GM19452 (cell line): ENCODE data around the gene ZNF423.

ENCODE experiments used
- ATAC-seq: cut with Tn5 transposase; IDR thresholded peaks from one replicate; pipeline ENCODE4 v1.9.1; 2021; ENCODE audit not compliant: unreplicated experiment

ZNF423 gene

GRCh38 chr16:49543631-49543946 is 312.3 kb downstream of the ZNF423 start:
- no peak for ATAC-seq

GRCh38 chr16:49542946-49543630 is 312.8 kb downstream of the ZNF423 start:
- no peak for ATAC-seq

DNA sequence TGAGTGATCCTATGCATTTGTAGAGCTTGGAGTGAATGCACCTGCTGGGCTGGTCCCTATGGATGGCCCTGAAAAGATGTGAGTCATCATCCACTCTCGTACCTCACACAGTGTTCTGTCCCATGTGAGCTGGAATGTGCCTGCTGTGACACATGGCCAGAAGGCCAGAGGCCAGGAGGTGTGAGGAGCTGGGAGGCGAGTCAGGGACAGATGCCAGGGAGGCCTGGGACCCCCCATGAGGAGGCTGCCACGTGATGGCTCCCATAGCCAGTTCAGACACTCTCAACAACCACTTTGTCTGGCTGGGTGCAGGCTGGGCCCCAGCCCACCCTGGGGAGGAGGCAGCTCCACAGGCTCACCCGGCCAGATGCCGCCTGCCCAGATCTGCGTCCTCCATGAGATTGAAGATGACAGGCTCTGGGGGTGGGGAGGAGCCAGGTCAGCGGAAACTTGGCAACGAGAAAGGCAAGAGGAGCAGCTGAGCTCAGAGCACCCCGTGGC is 313.5 kb downstream of the ZNF423 start:
- no peak for ATAC-seq

DNA sequence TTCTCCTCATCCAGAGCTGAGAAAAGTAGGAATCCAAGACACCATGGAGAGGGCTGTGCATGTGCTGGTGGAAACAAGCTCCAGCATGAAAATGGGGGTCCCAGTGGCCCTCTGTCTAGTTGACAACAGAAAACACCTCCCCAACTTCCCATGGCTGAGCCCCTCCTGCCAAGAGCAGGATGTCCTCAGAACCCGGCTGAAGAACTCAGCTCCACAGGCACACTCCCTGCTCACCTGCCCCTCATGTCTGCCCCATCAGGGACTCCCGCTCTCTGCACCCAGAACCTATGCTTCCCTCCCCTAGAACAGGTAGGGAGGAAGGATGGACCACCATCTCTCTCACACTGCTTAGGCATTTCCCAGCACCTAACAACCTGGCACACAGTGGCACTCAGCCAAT is 315.1 kb downstream of the ZNF423 start:
- ATAC-seq: no peak

GRCh38 chr16:49539758-49540157 is 316.2 kb downstream of the ZNF423 start:
- ATAC-seq: no peak

DNA sequence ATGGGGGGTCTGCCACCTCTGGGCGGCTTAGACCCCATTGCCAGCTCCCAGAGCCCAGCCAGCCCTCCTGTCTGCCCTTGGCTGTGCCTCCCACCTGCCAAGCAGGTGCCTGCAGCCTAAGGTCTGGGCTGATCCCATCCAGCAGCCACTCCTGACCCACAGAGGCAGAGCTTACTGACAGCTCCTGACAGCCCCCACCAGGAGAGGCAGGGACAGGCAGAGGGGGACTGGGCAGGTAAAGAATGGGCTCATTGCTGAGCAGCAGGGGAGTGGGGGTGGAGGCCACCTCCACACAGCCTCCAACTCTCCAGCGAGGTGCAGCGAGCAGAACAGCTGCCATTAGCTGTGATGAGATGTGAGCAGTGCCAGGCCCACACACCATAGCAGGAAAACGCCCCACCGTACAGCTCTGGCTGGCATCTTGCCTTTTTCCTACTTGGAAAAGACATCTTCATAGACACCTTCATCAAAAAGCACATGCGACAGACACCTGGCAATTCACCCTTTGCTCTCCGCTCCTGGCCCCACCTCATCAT is 317.9 kb downstream of the ZNF423 start:
- ATAC-seq: no peak

GRCh38 chr16:49534901-49535610 is 320.9 kb downstream of the ZNF423 start:
- ATAC-seq: no peak

GRCh38 chr16:49533422-49533821 is 322.5 kb downstream of the ZNF423 start:
- ATAC-seq: no peak

DNA sequence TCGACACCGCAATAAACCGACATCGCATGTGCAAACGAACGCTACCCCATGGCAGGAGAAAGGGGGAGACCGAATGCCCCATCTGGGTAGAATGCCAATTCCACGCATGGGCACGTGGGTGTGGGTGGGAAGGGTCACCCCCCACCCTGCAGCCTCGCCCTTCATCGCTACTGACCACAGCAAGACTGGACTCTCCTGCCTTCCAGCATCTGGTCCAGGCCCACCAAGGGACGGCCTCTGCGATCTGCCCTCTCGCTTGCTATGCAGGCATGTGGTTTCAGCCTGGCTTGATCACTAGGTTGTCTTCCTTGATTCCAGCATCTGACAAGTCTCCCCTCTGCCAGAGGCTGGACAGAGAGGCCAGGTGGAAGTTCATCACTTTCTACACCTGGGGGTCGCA is 323.0 kb downstream of the ZNF423 start:
- ATAC-seq: no peak

GRCh38 chr16:49531931-49532840 is 323.7 kb downstream of the ZNF423 start:
- no peak for ATAC-seq

DNA sequence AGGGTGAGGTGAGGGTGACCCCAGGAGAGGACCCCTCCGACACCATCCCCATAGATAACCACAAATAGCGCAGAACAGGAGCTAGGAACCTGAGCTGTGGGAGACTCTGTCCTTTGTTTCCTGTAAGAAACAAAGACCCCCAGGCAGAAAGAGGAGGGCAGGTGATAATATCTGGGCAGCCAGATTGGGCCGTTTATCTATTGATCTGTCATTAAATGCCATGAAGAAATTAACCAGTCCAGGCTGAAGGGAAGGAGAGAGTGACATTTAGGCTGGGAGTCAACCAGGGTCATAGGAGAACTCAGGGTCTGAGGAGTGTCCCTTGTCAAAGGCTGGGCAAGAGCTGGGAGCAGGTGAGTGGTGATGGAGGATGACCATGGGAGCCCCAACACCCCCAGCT is 324.5 kb downstream of the ZNF423 start:
- no peak for ATAC-seq

DNA sequence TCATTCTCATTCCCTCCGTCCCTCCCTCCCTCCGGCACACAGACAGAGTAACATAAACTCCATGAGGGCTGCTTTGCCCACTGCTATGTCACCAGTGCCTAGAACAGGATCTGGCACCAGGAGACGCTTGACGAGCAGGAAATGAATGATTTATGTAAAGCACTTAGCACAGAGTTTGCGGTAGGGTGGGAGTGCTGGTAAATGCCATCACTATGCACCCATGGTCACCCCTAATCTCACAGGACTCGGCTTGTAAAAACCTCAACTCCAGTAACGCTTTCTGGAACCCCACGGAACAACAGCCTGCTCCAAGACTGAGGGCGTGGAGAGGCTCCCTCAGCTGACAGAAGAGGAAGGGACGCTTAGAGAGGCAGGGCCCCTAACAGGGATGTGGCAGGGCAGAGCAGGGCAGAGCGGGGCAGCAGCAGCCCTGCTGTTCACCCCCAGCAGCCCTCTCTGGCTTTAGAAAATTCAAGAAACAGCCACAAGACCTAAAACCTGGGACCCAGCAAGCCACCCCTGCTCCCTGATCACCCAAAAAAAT is 325.4 kb downstream of the ZNF423 start:
- ATAC-seq: no peak

DNA sequence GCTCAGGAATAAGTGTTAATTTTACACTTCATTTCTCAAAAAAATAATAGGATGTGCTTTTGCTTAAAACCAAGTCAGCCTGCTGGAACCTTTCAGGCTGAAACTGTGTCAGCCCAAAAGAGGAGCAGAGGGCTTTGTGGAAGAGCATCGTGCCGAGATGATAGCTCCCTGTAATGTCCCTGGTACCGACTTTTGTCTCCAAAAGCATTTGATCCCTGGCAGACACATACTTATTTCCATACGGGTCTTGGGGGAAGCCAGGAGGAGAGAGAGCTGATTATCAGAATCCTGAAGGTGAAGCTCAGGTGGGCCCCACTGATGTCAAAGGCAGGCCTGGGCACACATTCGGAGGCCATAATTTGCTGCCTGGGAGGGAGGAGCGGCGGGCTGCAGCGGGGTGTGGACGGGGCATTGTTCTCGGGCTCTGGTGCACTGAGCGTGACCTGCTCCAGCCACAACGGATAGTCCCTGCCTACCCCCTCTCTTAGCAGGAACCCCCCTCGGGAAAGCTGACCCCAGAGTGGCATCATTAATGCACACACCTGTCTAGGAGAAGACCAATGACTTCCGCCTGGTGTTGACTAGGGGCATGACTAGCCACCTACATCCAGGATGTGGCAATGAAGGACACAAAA is 326.4 kb downstream of the ZNF423 start:
- no peak for ATAC-seq

GRCh38 chr16:49528866-49529288 is 327.0 kb downstream of the ZNF423 start:
- no peak for ATAC-seq

DNA sequence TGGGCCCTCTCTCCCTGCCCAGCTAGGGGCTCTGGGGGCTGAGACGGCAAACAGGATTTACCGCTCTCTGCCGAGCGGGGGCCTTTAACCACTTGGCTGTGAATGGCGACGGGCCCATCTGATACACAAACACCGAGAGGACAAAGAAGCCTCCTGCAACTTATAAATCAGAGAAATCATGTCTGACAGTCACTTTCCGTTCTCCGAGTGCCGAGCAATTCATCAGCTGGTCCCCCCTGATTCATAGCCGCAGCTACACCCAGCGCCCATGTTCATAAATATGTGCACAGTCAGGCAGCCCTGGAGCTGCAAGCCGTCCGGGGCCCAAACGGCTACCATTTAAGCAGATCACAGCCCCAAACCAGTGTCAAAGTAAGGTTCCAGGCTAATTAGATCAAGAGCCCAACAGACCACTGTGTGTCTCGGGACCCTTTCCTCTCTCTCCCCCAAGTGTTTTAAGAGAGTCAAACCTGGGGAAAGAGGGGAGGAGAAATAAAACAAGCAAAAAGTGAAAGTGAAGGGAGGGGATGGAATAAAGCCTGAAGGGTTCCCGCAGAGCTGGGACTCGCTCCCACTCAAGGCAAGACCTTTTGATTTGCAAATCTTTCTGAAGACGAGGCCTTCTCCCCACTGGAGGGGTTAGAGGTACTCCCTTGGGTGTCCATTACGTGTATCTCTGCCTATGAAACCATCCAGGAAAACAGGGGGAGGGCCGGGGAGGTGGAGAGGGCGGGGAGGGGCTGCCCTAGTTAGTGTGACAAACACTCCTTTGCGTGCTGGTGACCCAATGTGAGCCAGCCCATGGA is 327.6 kb downstream of the ZNF423 start:
- no peak for ATAC-seq

- no peak for ATAC-seq
Observed at GRCh38 chr16:49527611-49528010, 328.3 kb downstream of the ZNF423 start.

GRCh38 chr16:49526860-49527365 is 329.0 kb downstream of the ZNF423 start:
- ATAC-seq: no peak

DNA sequence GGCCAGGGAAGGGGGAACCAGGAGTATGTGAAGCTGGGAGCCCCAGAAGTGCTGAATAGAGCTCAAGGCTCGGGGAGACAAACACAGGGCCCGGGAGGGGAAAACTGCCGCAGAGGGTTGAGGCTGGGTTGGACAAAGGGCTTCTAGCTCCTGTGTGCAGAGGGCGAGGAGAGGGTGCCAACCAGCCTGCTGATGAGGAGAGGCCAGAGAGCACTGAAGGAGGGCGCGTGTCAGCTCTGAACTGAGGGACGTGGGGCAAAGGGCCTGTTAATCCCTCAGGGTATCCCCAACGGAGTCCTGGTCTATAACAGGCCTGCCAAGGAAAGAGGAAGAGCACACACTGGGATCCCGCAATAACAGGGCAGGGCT is 331.0 kb downstream of the ZNF423 start:
- ATAC-seq: no peak

DNA sequence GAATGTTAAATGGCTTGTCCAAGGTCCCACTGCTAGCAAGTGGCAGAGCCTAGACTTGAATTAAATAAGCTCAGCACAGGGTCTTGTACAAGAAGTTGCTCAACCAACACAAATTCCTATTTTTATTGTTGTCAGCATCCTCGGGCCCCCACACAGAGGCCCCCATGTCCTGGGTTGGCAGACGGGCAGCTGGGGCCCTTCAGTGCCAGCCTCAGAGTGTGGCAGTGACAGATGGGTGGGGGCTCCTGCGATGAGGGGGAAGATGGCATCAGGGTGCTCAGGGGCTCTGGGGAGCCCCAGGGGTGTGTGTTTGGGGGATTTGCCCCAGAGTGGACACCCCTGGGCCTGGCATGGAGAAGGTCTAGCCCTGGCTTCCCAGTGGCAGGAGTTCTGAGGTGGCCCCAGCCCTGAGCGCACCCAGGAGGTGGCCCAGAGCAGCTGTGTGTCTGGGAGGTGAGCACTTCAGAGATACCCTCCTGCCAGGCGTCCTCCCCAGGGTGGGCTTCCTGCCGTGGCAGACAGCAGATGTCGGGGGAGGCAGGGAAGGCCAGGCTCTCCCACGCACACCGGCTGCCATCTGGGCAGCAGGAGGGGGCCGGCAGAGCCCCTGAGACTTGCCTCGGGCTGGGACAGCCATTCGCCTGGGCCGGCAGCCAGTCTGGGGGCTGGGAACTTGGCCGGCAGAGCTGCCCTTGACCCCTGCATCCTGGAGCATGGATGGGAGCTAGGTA is 331.5 kb downstream of the ZNF423 start:
- no peak for ATAC-seq
